Upper lobe of right lung (tissue), 1 donor: ENCODE data around the gene CRIP1. TPM values are rescaled to one million over a fixed set of nuclear protein-coding genes. Genes with fewer than 3 reads are reported as not detected.

ENCODE experiments used
- ATAC-seq: fragments of 200-7000 bp; cut with Tn5 transposase; one replicate; pipeline ENCODE4 v1.9.1; 2020; ENCODE audit warnings: mild to moderate bottlenecking, moderate library complexity
- DNase-seq: peaks from one replicate; pipeline ENCODE4 v3.0.0-alpha.2; 2020
- H3K27ac ChIP-seq: fragments of 200-600 bp; one replicate; pipeline ENCODE4 v1.8.0; 2022
- H3K27me3 ChIP-seq: fragments of 200-600 bp; one replicate; pipeline ENCODE4 v1.8.0; 2022; ENCODE audit warnings: mild to moderate bottlenecking
- H3K36me3 ChIP-seq: fragments of 200-600 bp; one replicate; pipeline ENCODE4 v1.8.0; 2022
- H3K4me1 ChIP-seq: fragments of 200-600 bp; one replicate; pipeline ENCODE4 v1.8.0; 2022
- H3K4me3 ChIP-seq: fragments of 200-600 bp; one replicate; pipeline ENCODE4 v1.8.0; 2022; ENCODE audit warnings: mild to moderate bottlenecking
- H3K9me3 ChIP-seq: fragments of 200-600 bp; one replicate; pipeline ENCODE4 v1.8.0; 2022
- intact Hi-C: fragments of 100-400 bp; cut with DNase I; formaldehyde crosslinking; loops from one replicate; pipeline ENCODE4 v1.11.0; 2022
- total RNA-seq: library from RNA; stranded (reverse); fragmentation: NEBNext Ultra II Directional; extraction: Animal tissue kit (Norgen Biotek cat#: 25700); gene quantifications from one replicate; pipeline ENCODE4 v1.2.1, GENCODE V29; 2021
- TF ChIP-seq, protein P1 (sequence below): fragments of 200-600 bp; IDR thresholded peaks from one replicate; pipeline ENCODE4 v1.8.0; 2022; ENCODE audit warnings: antibody characterized with exemption
- donor health status: DM: no; HTN: yes; CAD: no; lungs with severe emphysema.

CRIP1 gene
- total RNA-seq, 1 donor from 2014 or later: 96.2 TPM

DNA sequence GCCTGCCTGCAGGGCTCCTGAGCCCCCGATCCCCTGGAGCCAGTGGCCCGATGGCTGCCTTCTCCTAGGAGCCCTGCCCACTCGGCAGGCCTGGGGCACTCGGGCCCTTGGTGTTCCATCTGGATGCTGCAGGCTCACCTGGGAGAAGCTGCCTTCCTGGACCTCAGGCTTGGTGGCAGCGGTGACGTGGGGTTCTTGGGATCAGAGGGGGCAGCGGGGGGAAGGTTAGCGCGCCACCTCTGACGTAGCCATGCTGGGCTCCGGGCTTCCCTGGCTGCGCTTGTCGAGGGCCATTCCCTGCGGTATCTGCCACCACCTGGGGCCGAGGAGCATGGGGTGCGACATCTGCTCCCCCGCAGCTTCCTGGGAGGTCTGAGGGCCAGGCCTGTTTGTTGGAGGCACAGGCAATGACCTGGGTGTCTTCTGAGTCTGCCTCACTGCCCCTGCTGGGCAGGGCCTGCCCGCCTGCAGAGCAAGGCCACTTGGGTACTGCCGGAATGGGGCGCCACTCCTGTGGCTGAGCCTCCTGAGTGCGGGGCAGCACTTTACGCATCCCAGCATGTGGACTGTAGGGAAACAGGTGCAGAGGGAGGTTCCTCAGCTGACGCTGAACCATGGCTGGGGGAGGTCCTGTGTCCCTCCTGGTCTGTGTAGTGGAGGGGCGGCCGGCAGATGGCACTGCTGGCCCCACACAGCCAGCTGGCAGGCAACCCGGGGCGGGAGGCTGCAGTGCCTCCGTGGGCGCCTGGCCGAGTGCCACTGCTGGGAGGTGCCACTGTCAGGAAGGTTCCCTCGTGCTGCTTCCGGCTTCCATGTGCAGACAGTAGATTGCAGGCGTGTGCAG lies 46.8 kb upstream of the CRIP1 start:
- Histone ChIP-seq H3K27ac (no peak overlapping the region), H3K4me1 (no peaks in the 10 kb centered on the region), H3K4me3 (no peak overlapping the region), H3K36me3 (no peaks in the 10 kb centered on the region), H3K27me3 (no peaks in the 10 kb centered on the region), H3K9me3 (no peaks in the 10 kb centered on the region)
- TF ChIP-seq, protein P1, sequence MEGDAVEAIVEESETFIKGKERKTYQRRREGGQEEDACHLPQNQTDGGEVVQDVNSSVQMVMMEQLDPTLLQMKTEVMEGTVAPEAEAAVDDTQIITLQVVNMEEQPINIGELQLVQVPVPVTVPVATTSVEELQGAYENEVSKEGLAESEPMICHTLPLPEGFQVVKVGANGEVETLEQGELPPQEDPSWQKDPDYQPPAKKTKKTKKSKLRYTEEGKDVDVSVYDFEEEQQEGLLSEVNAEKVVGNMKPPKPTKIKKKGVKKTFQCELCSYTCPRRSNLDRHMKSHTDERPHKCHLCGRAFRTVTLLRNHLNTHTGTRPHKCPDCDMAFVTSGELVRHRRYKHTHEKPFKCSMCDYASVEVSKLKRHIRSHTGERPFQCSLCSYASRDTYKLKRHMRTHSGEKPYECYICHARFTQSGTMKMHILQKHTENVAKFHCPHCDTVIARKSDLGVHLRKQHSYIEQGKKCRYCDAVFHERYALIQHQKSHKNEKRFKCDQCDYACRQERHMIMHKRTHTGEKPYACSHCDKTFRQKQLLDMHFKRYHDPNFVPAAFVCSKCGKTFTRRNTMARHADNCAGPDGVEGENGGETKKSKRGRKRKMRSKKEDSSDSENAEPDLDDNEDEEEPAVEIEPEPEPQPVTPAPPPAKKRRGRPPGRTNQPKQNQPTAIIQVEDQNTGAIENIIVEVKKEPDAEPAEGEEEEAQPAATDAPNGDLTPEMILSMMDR: peak; percentile 27
- DNase-seq (no peak), ATAC-seq (peak; percentile 28)
- intact Hi-C loops: no loop called here

DNA sequence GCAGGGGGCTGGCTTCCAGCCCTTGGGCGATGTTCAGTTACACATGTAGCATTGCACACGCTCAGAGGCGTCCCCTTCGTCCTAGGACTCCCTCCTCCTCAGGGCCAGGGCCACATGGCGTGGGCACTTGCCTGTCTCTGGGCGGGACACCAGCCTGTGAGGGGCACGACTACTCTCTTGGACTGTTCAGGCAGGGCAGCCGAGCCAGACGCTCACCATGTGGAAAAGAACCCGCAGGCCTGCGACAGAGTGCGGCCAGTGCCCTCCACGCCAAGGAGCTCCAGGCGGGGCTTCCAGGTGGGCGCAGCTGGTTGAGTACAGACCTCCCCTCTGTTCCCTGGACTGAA lies 46.2 kb upstream of the CRIP1 start:
- H3K27ac ChIP-seq: no peak overlapping the region
- no peaks in the 10 kb centered on the region for H3K9me3 ChIP-seq
- TF ChIP-seq, protein P1: no peak
- H3K4me1 ChIP-seq: no peaks in the 10 kb centered on the region
- no peak overlapping the region for H3K4me3 ChIP-seq
- H3K36me3 ChIP-seq: no peaks in the 10 kb centered on the region
- intact Hi-C loops: no loop called here
- ATAC-seq (no peak), DNase-seq (no peak)
- H3K27me3 ChIP-seq: no peaks in the 10 kb centered on the region

DNA sequence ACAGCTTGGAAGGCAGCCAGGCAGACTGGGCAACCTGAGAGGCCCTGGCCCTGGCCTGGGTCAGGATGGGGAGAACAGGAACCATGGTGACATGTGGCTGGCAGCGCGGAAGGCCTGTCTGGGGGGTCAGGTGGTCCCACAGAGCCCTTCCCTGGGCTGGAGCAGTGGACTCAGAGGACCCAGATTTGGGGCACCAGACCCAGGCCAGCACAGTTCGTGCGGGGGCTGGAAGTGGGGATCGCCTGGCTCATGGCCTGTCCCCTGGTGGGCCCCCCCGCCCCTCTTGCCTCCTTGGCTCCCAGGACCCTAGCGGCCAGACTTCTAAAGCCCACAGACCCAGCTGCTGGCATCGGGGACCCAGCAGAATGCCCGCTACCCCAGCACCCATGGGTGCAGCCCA lies 45.7 kb upstream of the CRIP1 start:
- DNase-seq: no peak
- no peaks in the 10 kb centered on the region for H3K36me3 ChIP-seq
- no peak overlapping the region for H3K4me3 ChIP-seq
- H3K4me1 ChIP-seq: no peaks in the 10 kb centered on the region
- TF ChIP-seq, protein P1: no peak
- ATAC-seq: no peak
- H3K27ac ChIP-seq: no peak overlapping the region
- H3K27me3 ChIP-seq: no peaks in the 10 kb centered on the region
- intact Hi-C loops: no loop called here
- no peaks in the 10 kb centered on the region for H3K9me3 ChIP-seq

DNA sequence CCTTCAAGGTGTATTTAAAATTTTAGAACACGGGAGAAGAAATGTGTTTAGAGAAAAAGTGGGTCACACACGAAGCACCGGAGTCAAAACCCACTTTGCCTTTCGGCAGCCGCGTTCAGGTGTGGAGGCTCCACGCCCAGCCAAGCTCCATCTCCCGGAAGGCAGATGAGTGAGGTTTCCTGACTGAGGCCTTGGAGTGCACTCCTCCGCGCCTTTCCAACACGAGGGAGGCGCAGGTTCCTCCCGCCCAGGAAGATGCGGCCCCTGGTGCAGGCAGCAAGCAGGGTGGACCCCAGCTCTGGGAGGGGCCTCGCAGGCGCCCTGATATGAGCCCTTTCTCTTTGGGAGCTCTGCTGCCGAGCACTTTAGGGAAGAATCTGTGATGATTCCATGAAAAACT lies 44.6 kb upstream of the CRIP1 start:
- DNase-seq (no peak), ATAC-seq (no peak)
- Histone ChIP-seq H3K27ac (no peak overlapping the region), H3K27me3 (no peaks in the 10 kb centered on the region), H3K36me3 (no peaks in the 10 kb centered on the region), H3K4me3 (no peak overlapping the region), H3K9me3 (no peaks in the 10 kb centered on the region), H3K4me1 (no peaks in the 10 kb centered on the region)
- intact Hi-C loops: no loop called here
- TF ChIP-seq, protein P1: no peak

DNA sequence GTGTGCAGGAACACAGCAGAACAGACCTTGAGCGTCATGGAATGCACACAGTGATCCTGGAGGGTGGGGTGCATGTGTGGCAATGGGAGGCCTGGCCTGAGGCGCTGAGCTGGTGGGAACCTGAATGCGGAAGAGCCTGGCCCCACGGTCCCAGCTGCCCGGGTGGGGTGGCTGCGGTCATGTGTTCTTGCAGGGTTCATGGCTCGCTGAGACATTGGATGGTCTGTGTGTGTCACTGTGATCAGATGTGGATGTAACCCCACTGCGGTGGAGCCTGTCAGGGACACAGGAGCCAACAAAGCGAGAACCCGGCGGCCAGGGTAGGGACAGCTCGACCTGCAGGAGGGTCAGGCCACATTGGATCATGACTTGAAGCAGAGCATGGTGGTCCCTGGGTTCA lies 43.9 kb upstream of the CRIP1 start:
- intact Hi-C loops: no loop called here
- Histone ChIP-seq H3K9me3 (no peaks in the 10 kb centered on the region), H3K36me3 (no peaks in the 10 kb centered on the region), H3K4me3 (no peak overlapping the region), H3K27me3 (no peaks in the 10 kb centered on the region), H3K27ac (no peak overlapping the region), H3K4me1 (no peaks in the 10 kb centered on the region)
- DNase-seq (no peak), ATAC-seq (no peak)
- TF ChIP-seq, protein P1: no peak
